HepG2 (cell line): Measurements from ENCODE around the gene COX6A2. TPM values are rescaled to one million over a fixed set of nuclear protein-coding genes. Genes with fewer than 3 reads are reported as not detected.

Experiments
- ADNP ChIP-seq: sonication (generic); formaldehyde crosslinking; IDR thresholded peaks from 2 replicates; pipeline ENCODE4 v1.4.0; 2020; ENCODE audit warnings: missing genetic modification reagents
- E2F1 ChIP-seq: sonication (generic); formaldehyde crosslinking; IDR thresholded peaks from 2 replicates; pipeline ENCODE4 v1.5.0; 2020; ENCODE audit warnings: missing genetic modification reagents
- FOXJ3 ChIP-seq: sonication (generic); formaldehyde crosslinking; IDR thresholded peaks from 2 replicates; pipeline ENCODE4 v1.4.0; 2020; ENCODE audit warnings: missing genetic modification reagents, mild to moderate bottlenecking, borderline replicate concordance
- KDM6A ChIP-seq: IDR thresholded peaks from 2 replicates; pipeline ENCODE4 v1.6.1; 2016; ENCODE audit warnings: low read depth
- NFIB ChIP-seq: sonication (generic); formaldehyde crosslinking; IDR thresholded peaks from 2 replicates; pipeline ENCODE4 v1.9.0; 2021; ENCODE audit warnings: missing genetic modification reagents, mild to moderate bottlenecking, borderline replicate concordance
- NFYC ChIP-seq: IDR thresholded peaks from 2 replicates; pipeline ENCODE4 v1.6.1; 2016; ENCODE audit warnings: missing genetic modification reagents, missing compliant biosample characterization
- RFX3 ChIP-seq: IDR thresholded peaks from 2 replicates; pipeline ENCODE4 v1.6.1; 2016; ENCODE audit warnings: missing biosample characterization, missing genetic modification reagents
- RORA ChIP-seq: sonication (generic); formaldehyde crosslinking; IDR thresholded peaks from 2 replicates; pipeline ENCODE4 v1.5.0; 2020; ENCODE audit warnings: mild to moderate bottlenecking, missing genetic modification reagents, moderate library complexity
- TOE1 ChIP-seq: sonication (generic); formaldehyde crosslinking; IDR thresholded peaks from 2 replicates; pipeline ENCODE4 v1.4.0; 2020; ENCODE audit warnings: mild to moderate bottlenecking, missing genetic modification reagents
- ZNF326 ChIP-seq: sonication (generic); formaldehyde crosslinking; IDR thresholded peaks from 2 replicates; pipeline ENCODE4 v1.4.0; 2020; ENCODE audit warnings: missing genetic modification reagents, borderline replicate concordance
- polyA plus RNA-seq, 8 experiments: library from polyadenylated mRNA; depleted of rRNA in 3 of 8; stranded (reverse) in 7 of 8; unstranded in 1 of 8; fragments of >200 nt; fragmentation: Illumina TruSeq in 4 of 8; extraction: Trizol in 4 of 8; gene quantifications; 2 replicates each; pipeline versions ENCODE4 v1.2.1 to v1.2.3, GENCODE V29; 2011 to 2016; ENCODE audit warnings: low read depth in 4 of 8, missing spikeins in 1 of 8, mixed read lengths in 1 of 8; ENCODE audit not compliant: insufficient read depth in 1 of 8
- total RNA-seq, 5 experiments: library from RNA; depleted of rRNA; stranded (reverse); fragments of >200 nt; fragmentation: Illumina TruSeq; extraction: Trizol; gene quantifications; 2 replicates each; pipeline ENCODE4 v1.2.3, GENCODE V29; 2016; ENCODE audit warnings: low read depth in 1 of 5
- TF ChIP-seq, protein P1 (sequence below): sonication (generic); formaldehyde crosslinking; IDR thresholded peaks from 2 replicates; pipeline ENCODE4 v1.9.0; 2021; ENCODE audit warnings: mild to moderate bottlenecking, missing genetic modification reagents
- TF ChIP-seq, protein P2 (sequence below): IDR thresholded peaks from 2 replicates; pipeline ENCODE4 v1.6.1; 2012; ENCODE audit warnings: low read depth, low read length, improper control_type of control experiment
- TF ChIP-seq, protein P3 (sequence below): sonication (generic); formaldehyde crosslinking; IDR thresholded peaks from 2 replicates; pipeline ENCODE4 v1.8.0; 2022; ENCODE audit warnings: missing genetic modification reagents, mild to moderate bottlenecking, moderate library complexity, borderline replicate concordance
- TF ChIP-seq, protein P4 (sequence below): sonication (generic); formaldehyde crosslinking; IDR thresholded peaks from 2 replicates; pipeline ENCODE4 v1.4.0; 2020; ENCODE audit warnings: missing genetic modification reagents

Gene COX6A2
- total and polyA plus RNA-seq, 2 of the 13 experiments (the other 11 are each of a cell fraction or from before 2014, with no cell fraction given): not detected

DNA sequence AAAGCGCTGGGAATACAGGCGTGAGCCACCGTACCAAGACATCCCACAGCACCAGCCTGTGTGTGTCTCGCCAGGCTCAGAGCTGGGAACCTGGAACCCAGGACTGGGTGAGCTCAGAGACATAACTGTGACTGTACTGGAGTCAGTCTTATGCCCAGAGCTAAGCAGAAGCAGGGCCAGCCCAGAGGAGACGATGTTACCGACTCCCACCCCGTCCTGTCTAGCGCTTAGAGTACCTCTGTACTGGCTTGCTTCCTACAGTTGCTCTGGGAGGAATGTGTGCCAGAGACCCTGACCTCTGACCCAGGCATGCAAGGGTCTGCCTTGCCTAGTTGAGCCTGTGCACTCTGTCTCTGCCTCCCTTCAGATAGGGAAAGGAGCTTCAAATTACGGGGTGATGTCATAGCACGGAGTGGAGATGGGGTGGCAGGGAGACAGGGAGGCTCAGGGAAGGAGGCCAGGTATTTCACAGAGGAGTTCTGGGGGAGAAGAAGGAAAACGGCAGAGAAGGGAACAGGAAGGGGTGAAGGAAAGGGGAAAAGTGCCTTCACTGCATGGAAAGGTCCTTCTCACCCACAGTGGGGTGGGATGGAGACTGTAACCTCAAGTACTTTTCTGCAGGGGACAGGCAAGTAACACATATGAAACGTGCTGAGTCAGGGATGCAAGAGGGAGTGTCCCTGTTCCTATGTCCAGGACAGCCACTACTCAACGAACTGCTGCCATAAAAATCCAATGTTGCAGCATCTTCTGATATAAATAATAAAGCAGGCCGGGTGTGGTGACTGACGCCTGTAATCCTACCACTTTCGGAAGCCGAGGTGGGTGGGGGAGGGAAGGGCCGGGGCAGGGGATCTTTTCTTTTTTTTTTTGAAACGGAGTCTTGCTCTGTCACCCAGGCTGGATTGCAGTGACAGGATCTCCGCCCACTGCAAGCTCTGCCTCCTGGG is 25.4 kb upstream of the COX6A2 start (continued):
- no peak for TF ChIP-seq NFYC (CRISPR knock-in tag)
- no peak for TF ChIP-seq KDM6A (CRISPR knock-in tag)
- TF ChIP-seq RFX3: no peak
- TF ChIP-seq, protein P1, sequence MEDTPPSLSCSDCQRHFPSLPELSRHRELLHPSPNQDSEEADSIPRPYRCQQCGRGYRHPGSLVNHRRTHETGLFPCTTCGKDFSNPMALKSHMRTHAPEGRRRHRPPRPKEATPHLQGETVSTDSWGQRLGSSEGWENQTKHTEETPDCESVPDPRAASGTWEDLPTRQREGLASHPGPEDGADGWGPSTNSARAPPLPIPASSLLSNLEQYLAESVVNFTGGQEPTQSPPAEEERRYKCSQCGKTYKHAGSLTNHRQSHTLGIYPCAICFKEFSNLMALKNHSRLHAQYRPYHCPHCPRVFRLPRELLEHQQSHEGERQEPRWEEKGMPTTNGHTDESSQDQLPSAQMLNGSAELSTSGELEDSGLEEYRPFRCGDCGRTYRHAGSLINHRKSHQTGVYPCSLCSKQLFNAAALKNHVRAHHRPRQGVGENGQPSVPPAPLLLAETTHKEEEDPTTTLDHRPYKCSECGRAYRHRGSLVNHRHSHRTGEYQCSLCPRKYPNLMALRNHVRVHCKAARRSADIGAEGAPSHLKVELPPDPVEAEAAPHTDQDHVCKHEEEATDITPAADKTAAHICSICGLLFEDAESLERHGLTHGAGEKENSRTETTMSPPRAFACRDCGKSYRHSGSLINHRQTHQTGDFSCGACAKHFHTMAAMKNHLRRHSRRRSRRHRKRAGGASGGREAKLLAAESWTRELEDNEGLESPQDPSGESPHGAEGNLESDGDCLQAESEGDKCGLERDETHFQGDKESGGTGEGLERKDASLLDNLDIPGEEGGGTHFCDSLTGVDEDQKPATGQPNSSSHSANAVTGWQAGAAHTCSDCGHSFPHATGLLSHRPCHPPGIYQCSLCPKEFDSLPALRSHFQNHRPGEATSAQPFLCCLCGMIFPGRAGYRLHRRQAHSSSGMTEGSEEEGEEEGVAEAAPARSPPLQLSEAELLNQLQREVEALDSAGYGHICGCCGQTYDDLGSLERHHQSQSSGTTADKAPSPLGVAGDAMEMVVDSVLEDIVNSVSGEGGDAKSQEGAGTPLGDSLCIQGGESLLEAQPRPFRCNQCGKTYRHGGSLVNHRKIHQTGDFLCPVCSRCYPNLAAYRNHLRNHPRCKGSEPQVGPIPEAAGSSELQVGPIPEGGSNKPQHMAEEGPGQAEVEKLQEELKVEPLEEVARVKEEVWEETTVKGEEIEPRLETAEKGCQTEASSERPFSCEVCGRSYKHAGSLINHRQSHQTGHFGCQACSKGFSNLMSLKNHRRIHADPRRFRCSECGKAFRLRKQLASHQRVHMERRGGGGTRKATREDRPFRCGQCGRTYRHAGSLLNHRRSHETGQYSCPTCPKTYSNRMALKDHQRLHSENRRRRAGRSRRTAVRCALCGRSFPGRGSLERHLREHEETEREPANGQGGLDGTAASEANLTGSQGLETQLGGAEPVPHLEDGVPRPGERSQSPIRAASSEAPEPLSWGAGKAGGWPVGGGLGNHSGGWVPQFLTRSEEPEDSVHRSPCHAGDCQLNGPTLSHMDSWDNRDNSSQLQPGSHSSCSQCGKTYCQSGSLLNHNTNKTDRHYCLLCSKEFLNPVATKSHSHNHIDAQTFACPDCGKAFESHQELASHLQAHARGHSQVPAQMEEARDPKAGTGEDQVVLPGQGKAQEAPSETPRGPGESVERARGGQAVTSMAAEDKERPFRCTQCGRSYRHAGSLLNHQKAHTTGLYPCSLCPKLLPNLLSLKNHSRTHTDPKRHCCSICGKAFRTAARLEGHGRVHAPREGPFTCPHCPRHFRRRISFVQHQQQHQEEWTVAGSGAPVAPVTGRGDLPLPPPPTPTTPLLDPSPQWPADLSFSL: no peak
- TF ChIP-seq, protein P2, sequence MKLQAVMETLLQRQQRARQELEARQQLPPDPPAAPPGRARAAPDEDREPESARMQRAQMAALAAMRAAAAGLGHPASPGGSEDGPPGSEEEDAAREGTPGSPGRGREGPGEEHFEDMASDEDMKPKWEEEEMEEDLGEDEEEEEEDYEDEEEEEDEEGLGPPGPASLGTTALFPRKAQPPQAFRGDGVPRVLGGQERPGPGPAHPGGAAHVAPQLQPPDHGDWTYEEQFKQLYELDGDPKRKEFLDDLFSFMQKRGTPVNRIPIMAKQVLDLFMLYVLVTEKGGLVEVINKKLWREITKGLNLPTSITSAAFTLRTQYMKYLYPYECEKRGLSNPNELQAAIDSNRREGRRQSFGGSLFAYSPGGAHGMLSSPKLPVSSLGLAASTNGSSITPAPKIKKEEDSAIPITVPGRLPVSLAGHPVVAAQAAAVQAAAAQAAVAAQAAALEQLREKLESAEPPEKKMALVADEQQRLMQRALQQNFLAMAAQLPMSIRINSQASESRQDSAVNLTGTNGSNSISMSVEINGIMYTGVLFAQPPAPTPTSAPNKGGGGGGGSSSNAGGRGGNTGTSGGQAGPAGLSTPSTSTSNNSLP: no peak
- TF ChIP-seq NFIB (CRISPR knock-in tag): no peak
- no peak for TF ChIP-seq E2F1 (CRISPR knock-in tag)
- 0 out of 2 replicates have a peak, but pooled peaks have one; percentile 37 for TF ChIP-seq TOE1 (CRISPR knock-in tag)
- no peak for TF ChIP-seq RORA (CRISPR knock-in tag)
- TF ChIP-seq ADNP (CRISPR knock-in tag): no peak
- TF ChIP-seq FOXJ3 (CRISPR knock-in tag): no peak
- TF ChIP-seq, protein P3, sequence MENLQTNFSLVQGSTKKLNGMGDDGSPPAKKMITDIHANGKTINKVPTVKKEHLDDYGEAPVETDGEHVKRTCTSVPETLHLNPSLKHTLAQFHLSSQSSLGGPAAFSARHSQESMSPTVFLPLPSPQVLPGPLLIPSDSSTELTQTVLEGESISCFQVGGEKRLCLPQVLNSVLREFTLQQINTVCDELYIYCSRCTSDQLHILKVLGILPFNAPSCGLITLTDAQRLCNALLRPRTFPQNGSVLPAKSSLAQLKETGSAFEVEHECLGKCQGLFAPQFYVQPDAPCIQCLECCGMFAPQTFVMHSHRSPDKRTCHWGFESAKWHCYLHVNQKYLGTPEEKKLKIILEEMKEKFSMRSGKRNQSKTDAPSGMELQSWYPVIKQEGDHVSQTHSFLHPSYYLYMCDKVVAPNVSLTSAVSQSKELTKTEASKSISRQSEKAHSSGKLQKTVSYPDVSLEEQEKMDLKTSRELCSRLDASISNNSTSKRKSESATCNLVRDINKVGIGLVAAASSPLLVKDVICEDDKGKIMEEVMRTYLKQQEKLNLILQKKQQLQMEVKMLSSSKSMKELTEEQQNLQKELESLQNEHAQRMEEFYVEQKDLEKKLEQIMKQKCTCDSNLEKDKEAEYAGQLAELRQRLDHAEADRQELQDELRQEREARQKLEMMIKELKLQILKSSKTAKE (CRISPR knock-in tag): no peak
- TF ChIP-seq, protein P4, sequence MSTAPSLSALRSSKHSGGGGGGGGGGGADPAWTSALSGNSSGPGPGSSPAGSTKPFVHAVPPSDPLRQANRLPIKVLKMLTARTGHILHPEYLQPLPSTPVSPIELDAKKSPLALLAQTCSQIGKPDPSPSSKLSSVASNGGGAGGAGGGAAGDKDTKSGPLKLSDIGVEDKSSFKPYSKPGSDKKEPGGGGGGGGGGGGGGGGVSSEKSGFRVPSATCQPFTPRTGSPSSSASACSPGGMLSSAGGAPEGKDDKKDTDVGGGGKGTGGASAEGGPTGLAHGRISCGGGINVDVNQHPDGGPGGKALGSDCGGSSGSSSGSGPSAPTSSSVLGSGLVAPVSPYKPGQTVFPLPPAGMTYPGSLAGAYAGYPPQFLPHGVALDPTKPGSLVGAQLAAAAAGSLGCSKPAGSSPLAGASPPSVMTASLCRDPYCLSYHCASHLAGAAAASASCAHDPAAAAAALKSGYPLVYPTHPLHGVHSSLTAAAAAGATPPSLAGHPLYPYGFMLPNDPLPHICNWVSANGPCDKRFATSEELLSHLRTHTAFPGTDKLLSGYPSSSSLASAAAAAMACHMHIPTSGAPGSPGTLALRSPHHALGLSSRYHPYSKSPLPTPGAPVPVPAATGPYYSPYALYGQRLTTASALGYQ: no peak
- no peak for TF ChIP-seq ZNF326 (CRISPR knock-in tag)
